GM18907 (cell line): ENCODE data around the gene KANK2.
"Not testable (repeated sequence)": the region's sequence is repeated elsewhere in the genome, so short reads cannot be mapped to it uniquely, and the experiment has no call there.

Experiments used
- ATAC-seq: cut with Tn5 transposase; IDR thresholded peaks from one replicate; pipeline ENCODE4 v1.9.1; 2021; ENCODE audit warnings: mild to moderate bottlenecking, moderate library complexity; ENCODE audit not compliant: unreplicated experiment

The KANK2 gene

DNA sequence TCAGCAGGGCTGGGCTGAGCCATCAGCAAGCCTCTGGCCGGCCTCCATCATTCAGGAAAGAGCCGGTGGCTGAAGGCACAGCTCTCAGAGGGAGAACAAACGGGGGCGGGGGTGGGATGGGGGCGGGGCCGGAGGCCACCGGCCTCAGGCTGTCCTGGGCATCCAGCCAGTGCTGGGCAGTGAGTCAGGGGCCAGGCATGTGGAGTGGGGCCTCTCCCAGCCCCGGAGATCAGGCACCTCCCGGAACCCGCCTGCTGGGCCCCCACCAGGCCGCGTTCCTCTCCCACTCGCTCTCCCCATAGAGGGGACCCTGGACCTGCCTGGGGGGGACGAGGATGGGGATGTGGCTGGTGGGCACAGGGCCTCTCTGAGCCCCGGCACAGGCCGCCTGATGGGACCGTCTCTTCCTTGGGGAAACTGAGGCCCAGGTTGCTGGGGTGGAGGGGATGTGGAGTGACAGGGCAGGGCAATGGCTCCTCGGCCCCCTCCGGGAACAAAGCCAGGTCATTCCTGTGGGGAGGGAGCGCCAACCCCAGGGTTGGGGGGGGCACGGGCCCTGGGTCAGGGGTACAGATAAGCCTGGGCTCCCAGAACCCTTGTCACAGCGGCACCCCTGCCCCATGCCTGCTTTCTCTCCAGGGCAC, 54.7 kb downstream of the KANK2 start:
- no peak for ATAC-seq

DNA sequence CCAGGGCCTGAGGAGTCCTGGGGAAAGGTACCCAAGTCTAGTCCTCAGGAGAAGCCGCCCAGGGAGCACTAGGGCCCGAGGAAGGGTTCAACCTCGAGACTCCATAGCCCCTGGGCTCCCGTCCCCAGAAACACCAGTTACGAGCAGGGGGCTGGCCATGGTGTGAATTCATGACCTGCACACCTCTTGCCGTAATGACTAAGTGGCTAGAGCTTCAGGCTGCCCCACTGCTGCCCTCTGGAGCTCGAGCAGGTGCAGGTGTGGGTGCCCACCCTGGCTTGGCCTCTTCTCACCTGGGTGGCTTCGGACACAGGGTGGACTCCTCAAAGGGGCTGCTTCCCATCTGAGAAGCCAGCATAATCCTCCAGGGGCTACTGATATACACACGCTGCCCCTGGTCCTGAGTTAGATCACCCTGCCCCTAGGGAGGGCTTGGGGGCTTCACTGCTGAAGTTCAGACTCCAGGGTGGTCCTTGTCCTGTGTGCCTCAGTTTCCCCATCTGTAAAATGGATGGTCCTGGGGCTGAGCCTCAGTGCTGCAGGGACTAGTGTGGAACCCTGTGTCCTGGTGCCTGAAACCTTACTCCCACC, 55.3 kb downstream of the KANK2 start:
- ATAC-seq: no peak

DNA sequence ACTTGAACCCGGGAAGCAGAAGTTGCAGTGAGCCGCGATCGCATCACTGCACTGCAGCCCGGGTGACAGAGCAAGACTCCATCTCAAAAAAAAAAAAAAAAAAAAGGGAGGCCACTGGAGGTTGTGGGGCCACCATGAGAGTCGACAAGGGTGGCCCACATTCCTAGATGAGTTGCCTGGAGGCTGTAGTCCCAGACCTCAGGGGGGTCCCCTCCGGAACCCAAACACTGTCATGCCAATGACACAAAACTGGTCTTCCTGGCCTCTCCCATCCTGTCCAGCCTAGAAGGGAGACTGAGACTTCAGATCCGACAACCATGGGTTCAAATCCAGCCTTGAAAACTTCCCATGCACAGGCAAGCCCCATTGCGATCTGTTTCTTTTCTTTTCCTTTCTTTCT, 56.4 kb downstream of the KANK2 start:
- ATAC-seq: no peak

DNA sequence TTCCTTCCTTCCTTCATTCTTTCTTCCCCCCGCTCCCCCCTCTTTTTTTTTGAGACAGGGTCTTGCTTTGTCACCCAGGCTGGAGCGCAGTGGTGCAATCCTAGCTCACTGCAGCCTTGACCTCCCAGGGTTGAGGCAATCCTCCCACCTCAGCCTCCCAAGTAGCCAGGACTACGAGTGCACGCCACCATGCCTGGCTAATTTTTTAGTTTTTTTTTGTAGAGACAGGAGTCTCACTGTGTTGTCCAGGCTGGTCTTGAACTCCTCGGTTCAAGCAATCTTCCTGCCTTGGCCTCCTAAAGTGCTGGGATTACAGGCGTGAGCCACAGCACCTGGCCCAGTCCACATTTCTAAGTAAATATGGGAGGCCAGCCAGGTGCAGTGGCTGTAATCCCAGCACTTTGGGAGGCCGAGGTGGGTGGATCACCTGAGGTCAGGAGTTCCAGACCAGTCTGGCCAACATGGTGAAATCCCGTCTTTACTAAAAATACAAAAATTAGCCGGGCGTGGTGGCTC, 57.3 kb downstream of the KANK2 start:
- not testable (repeated sequence) for ATAC-seq

DNA sequence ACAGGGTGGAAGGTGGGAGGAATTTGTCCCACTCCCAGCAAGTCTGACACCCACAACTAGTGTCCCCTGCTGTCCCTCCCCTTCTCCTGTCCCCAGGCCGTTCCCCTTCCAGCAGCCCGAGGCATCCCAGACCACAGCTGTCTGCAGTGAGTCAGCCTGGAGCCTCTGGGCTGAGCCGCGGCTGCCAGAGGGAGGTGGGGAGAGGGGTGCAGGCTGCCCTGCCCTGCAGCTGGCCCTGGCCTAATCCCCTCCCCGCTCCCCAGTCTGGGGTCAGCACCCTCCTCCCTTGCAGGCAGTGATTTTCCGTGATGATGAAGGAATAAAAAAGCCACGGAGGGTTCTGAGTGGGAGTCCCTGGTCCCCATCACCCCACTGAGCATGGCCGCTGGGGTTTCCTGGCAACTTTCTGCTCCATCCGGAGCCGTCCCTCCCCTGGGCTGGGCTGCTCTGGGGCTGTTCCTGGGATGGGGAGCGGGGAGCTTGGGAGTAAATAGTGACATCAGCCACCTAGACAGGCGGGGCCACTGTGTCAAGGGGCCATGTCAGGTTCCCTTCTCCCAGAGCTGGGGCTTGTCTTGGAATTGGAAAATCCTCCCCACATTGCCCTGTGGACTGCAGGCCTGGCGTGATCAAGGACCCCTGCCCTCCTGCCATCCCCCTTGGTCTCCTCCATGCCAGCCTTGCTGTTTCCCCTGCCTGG, 58.6 kb downstream of the KANK2 start:
- no peak for ATAC-seq

DNA sequence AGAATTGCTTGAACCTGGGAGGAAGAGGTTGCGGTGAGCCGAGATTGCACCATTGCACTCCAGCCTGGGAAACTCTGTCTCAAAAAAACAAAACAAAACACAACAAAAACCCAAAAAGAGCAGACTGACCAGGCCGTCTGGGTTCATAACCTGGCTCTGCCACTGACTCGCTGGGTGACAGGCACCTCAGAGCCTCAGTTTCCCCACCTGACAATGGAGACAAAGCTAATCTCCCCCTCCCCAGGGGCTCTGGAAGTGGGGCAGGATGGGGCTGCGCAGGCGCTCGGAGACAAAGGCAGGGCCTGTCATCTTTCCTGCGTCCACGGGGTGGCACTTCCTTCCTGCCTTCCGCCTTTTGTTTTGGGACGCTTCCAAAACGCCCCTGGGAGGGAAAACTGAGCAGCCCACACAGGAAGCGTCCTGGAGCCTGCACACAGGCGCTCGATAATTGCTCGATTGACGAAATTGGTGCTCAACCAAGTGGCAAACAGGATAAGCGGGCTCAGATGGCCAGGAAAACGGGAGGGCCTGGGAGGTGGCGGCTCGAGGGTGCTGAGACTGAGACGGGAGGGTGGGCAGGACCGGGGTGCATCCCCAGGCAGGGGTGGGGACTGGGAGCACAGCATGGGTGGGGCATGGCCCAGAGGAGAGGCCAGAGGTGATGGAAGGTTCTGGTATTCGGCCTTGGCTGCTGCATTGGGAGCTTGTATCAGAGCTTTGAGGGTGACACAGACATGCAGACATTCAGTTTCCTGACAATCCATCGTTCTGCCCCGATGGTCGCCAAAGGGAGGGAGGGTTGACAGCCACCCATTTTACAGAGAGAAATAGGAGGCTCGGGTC, 59.6 kb downstream of the KANK2 start:
- no peak for ATAC-seq

DNA sequence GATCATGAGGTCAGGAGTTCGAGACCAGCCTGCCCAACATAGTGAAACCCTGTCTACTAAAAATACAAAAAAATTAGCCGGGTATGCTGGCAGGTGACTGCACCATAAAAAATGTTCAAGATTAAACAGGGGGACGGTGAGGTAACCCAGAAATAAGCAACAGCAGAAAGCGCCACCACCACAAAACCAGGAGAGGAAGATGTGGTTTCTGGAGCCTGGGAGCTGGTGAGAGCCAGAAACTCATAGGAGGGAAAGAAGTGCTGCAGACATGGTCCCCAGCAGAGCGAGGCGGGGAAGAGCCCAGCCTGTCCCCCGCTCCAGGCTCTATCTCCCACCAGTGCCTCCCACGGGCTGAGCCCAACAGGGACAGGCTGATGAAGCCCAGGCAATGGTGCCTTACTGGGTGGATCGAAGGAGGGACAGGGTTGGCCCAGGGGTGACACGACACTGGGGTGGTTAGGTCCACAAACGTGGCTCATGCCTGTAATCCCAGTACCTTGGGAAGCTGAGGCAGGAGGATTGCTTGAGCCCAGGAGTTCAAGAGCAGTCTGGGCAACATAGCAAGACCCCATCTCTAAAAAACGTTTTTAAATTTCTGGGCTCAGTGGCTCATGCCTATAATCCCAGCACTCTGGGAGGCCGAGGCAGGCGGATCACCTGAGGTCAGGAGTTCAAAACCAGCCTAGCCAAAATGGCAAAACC, 60.8 kb downstream of the KANK2 start:
- ATAC-seq: no peak

DNA sequence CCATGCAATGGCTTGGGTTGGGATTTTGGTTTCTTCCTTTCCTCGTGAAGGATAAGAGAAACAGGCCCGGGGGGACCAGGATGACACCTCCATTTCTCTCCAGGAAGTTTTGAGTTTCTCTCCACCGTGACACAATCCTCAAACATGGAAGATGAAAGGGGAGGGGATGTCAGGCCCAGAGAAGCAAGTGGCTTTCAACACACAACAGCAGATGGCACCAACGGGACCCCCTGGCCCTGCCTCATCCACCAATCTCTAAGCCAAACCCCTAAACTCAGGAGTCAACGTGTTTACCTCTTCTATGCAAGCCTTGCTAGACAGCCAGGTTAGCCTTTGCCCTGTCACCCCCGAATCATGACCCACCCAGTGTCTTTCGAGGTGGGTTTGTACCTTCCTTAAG, 65.9 kb downstream of the KANK2 start:
- ATAC-seq: no peak

DNA sequence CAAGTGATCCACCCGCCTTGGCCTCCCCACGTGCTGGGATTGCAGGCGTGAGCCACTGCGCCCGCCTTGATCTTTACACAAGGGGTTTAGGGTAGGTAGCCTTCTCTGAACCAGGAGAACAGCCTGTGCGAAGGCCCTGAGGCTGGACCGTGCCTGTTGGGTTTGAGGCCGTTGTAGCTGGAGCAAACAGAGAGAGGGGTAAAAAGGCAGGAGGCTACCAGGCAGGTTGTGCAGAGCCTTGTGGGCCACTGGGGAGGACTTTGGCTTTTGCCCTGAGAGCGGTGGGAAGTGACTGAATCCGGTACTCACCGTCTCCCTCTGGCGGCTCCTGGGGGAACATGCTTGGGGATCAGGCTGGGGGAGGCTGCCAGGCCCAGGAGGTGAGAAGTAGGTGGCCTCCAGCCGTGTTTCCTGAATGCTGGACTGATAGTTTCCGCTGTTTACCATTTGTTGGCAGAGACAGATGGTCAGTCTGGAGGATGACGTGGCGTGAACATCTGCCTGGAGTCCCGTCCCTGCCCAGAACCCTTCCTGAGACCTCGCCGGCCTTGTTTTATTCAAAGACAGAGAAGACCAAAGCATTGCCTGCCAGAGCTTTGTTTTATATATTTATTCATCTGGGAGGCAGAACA, 66.4 kb downstream of the KANK2 start:
- ATAC-seq: no peak

DNA sequence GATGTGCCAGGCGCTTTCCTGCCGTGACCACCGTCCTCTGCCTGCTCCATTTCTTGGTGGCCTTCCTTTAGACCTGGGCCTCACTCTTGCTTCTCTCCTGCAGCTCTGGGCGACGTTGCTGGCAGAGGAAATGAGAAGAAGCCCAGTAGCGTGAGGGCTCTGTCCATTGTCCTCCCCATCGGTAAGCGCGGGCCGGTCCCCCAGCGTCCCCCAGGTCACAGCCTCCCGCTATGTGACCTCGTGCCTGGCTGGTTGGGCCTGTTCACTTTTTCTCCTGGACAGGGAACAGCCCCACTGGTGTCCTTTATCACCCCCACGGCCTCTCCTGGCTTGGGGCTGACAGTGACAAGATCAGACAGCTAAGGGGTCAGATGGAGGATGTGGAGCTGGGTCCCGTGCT, 69.4 kb downstream of the KANK2 start:
- no peak for ATAC-seq

DNA sequence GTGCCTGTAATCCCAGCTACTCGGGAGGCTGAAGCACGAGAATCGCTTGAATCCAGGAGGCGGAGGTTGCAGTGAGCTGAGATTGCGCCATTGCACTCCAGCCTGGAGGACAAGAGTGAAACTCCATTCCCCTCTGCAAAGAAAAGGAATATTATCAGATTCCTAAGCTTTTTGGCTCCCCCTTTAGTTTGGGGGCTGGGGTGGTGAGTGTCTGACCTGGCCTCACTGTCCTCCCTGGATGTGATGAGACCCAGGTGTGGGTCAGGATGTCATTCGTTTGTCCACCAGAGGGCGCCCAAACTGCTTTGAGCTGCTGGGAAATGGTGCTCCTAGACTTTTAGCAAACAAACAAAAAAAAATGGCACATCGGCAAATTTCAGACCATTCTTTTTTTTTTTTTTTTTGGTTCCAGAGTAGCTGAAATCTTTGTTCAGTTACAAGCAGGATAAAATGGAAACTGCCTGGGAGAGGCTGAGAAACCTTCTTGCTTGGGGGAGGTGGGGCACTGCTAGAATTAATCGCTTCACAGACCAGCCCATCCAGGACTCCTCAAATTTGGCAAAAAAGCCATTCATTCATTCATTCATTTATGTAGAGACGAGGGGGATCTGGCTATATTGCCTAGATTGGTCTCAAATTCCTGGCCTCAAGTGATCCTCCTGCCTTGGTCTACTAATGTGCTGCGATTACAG, 71.2 kb downstream of the KANK2 start:
- no peak for ATAC-seq

DNA sequence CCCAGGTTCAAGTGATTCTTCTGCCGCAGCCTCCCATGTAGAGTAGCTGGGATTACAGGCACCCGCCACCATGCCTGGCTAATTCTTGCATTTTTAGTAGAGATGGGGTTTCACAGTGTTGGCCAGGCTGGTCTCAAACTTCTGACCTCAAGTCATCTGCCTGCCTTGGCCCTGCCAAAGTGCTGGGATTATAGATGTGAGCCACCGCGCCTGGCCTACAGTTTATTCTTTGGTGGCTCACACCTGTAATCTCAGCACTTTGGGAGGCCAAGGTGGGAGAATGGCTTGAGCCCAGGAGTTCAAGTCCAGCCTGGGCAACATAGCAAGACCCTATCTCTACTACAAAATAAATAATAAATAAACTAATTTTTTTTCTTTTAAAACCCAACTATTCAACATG, 73.2 kb downstream of the KANK2 start:
- ATAC-seq: not testable (repeated sequence)

DNA sequence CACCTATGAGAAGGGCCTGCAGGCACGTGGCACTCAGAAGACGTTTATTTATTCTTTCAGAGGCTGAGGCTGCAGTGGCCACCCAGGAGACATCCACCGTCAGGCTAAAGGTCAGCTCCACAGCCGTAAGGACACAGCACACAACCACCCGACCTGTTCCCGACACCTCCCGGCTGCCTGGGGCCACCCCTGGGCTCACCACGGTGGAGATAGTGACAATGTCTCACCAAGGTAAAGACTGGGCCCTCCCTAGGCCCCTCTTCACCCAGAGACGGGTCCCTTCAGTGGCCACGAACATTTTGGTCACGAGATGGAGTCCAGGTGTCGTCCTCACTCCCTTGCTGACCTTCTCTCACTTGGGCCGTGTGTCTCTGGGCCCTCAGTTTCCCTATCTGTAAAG, 74.2 kb downstream of the KANK2 start:
- no peak for ATAC-seq

DNA sequence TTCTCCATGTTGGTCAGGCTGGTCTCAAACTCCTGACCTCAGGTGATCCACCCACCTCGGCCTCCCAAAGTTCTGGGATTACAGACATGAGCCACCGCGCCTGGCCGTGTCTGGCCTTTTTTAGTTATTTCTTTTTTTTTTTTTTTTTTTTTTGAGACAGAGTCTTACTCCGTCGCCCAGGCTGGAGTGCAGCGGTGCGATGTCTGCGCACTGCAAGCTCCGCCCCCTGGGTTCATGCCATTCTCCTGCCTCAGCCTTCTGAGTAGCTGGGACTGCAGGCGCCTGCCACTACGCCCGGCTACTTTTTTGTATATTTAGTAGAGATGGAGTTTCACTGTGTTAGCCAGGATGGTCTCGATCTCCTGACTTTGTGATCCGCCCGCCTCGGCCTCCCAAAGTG, 75.4 kb downstream of the KANK2 start:
- not testable (repeated sequence) for ATAC-seq

DNA sequence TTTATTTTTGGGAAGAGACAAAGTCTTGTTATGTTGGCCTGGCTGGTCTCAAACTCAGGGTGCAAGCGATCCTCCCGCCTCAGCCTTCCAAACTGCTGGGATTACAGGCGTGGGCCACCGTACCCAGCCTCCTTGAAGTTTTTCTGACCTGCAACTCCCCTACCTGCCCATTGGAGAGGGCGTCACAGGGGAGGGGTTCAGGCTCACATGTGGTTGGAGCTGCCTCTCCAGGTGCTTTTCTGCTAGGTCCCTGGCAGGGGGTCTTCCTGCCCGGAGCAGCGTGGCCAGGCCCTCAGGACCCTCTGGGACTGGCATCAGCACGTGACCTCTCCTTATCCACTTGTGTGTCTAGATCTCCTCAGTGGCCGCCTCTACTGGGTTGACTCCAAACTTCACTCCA, 80.8 kb downstream of the KANK2 start:
- ATAC-seq: no peak

DNA sequence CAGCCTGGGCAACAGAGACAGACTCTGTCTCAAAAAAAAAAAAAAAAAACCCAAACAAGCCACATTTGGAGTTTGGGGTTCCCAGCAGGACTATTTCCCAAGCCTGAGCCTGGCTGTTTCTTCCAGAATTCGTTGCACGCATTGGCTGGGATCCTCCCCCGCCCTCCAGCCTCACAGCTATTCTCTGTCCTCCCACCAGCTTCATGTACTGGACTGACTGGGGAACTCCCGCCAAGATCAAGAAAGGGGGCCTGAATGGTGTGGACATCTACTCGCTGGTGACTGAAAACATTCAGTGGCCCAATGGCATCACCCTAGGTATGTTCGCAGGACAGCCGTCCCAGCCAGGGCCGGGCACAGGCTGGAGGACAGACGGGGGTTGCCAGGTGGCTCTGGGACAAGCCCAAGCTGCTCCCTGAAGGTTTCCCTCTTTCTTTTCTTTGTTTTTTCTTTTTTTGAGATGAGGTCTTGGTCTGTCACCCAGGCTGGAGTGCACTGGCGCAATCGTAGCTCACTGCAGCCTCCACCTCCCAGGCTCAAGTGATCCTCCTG, 81.4 kb downstream of the KANK2 start:
- no peak for ATAC-seq

DNA sequence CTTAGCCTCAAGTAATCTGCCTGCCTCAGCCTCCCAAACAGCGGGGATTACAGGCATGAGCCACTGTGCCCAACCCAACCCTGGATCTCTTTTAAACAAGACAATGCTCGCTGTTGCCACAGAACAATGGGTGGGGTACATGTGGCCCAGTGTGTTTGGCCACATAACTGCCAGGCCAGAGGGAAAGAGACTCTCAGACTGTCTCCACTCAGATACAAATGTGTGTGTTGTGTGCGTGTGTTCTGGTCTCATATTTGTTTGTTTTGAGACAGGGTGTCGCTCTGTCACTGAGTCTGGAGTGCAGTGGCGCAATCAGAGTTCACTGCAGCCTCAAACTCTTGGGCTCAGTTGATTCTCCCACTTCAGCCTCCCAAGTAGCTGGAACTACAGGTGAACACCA, 82.3 kb downstream of the KANK2 start:
- ATAC-seq: no peak
